KOPT-K1 (cell line): Measurements from ENCODE around the gene DBP.
A peak's percentile ranks its signal among the peaks of the same experiment; 100 is the strongest.

Experiments used
- H3K27ac ChIP-seq: fragments of 200-600 bp; sonication (generic); 2 replicates; pipeline ENCODE4 v1.5.1; 2016; ENCODE audit warnings: antibody characterized with exemption, mild to moderate bottlenecking, low read depth, low read length; ENCODE audit not compliant: poor library complexity, severe bottlenecking
- H3K36me3 ChIP-seq: fragments of 200-600 bp; sonication (generic); 2 replicates; pipeline ENCODE4 v1.5.1; 2017; ENCODE audit warnings: antibody characterized with exemption, mild to moderate bottlenecking, low read length, moderate library complexity; ENCODE audit not compliant: insufficient read depth
- H3K9me3 ChIP-seq: fragments of 200-600 bp; sonication (generic); 2 replicates; pipeline ENCODE4 v1.5.1; 2017; ENCODE audit warnings: antibody characterized with exemption, low read length, mild to moderate bottlenecking; ENCODE audit not compliant: insufficient read depth, poor library complexity, severe bottlenecking

The DBP gene

GRCh38 chr19:48629599-48630295, 7.4 kb downstream of the DBP start:
- no peak overlapping the region for H3K27ac ChIP-seq
- peaks cover 74% of the 10 kb centered on the region for H3K36me3 ChIP-seq
- H3K9me3 ChIP-seq = no peaks in the 10 kb centered on the region

GRCh38 chr19:48629297-48629598, 7.9 kb downstream of the DBP start:
- H3K27ac ChIP-seq = no peak overlapping the region
- H3K36me3 ChIP-seq = peaks cover 74% of the 10 kb centered on the region
- H3K9me3 ChIP-seq = no peaks in the 10 kb centered on the region

DNA sequence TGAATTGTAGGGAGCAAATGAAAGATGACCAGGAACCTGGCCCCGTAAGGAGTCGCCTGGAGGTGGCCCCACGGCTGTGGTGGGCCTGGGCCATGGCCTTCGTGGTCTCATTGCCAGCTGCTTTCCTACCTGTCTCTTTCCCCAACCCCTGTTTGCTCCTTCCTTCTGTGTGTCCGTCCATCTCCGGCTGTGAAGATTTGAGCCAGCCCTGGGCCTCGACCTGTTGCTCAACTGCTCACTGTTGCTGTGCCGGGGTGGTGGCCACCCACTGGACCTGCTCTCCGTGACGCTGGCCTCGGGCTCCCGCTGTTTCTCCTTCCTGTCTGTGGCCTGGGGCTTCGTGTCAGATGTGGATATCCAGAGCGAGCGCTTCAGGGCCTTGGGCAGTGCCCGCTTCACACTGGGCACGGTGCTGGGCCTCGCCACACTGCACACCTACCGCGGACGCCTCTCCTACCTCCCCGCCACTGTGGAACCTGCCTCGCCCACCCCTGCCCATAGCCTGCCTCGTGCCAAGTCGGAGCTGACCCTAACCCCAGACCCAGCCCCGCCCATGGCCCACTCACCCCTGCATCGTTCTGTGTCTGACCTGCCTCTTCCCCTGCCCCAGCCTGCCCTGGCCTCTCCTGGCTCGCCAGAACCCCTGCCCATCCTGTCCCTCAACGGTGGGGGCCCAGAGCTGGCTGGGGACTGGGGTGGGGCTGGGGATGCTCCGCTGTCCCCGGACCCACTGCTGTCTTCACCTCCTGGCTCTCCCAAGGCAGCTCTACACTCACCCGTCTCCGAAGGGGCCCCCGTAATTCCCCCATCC, 8.5 kb downstream of the DBP start:
- Histone ChIP-seq H3K36me3 (peaks cover 74% of the 10 kb centered on the region), H3K9me3 (no peaks in the 10 kb centered on the region), H3K27ac (no peak overlapping the region)

DNA sequence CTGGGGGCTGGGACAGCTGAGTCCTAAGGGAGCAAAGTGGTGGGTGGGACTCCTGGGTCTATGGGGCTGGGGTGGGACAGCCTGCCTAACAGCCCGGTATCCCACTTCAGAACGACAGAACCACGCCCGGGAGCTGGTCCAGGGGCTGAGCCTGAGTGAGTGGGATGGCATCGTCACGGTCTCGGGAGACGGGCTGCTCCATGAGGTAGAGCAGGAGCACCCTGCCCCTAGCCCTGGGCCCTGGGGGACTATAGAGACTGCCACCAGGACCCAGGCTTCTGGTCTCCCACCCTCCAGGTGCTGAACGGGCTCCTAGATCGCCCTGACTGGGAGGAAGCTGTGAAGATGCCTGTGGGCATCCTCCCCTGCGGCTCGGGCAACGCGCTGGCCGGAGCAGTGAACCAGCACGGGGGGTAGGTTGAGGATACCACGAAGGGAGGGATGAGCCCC, 9.3 kb downstream of the DBP start:
- Histone ChIP-seq H3K36me3 (peaks cover 69% of the 10 kb centered on the region), H3K27ac (no peak overlapping the region), H3K9me3 (no peaks in the 10 kb centered on the region)

- H3K36me3 ChIP-seq = peaks cover 65% of the 10 kb centered on the region
- no peaks in the 10 kb centered on the region for H3K9me3 ChIP-seq
- no peak overlapping the region for H3K27ac ChIP-seq
These were observed 9.8 kb downstream of the DBP start for GRCh38 chr19:48627201-48627864.

- H3K36me3 ChIP-seq = peaks cover 55% of the 10 kb centered on the region
- no peaks in the 10 kb centered on the region for H3K9me3 ChIP-seq
- no peak overlapping the region for H3K27ac ChIP-seq
These were observed 11.3 kb downstream of the DBP start for GRCh38 chr19:48625891-48626327.

GRCh38 chr19:48624791-48625723, 12.1 kb downstream of the DBP start:
- no peaks in the 10 kb centered on the region for H3K9me3 ChIP-seq
- peak overlapping the region; percentile 59 for H3K27ac ChIP-seq
- peaks cover 46% of the 10 kb centered on the region for H3K36me3 ChIP-seq

DNA sequence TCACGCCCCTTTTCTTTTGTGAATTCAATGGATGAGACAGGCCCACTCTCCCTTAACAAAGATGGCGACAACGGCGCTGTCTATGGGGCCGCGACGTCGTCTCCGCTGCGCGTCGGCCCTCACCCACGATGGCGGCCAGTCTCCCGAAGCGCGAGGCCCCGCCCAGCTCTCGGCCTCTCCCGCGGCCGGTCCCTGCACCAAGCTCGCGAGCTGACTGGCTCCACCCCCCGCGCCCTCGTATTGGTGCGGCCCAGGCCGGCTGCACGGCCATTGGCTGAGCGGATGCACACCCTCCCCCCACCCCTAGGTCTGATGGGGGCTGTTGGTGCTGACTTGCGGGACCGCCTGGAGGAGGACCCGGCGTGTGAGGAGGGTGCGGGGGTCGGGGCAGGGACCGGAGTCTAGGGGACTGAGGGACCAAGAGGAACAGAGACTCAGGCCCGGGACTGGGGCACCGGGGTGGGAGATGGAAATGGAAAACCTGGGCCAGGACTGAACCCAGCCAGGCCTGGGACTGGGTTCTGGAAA, 13.0 kb downstream of the DBP start:
- H3K9me3 ChIP-seq = no peaks in the 10 kb centered on the region
- H3K36me3 ChIP-seq = peaks cover 37% of the 10 kb centered on the region; the same call in 1 of the 2 replicates
- H3K27ac ChIP-seq = peak overlapping the region; percentile 59

GRCh38 chr19:48623556-48624066, 13.6 kb downstream of the DBP start:
- H3K9me3 ChIP-seq = no peaks in the 10 kb centered on the region
- peak overlapping the region; percentile 52 for H3K27ac ChIP-seq
- peaks cover 36% of the 10 kb centered on the region; the same call in 1 of the 2 replicates for H3K36me3 ChIP-seq

DNA sequence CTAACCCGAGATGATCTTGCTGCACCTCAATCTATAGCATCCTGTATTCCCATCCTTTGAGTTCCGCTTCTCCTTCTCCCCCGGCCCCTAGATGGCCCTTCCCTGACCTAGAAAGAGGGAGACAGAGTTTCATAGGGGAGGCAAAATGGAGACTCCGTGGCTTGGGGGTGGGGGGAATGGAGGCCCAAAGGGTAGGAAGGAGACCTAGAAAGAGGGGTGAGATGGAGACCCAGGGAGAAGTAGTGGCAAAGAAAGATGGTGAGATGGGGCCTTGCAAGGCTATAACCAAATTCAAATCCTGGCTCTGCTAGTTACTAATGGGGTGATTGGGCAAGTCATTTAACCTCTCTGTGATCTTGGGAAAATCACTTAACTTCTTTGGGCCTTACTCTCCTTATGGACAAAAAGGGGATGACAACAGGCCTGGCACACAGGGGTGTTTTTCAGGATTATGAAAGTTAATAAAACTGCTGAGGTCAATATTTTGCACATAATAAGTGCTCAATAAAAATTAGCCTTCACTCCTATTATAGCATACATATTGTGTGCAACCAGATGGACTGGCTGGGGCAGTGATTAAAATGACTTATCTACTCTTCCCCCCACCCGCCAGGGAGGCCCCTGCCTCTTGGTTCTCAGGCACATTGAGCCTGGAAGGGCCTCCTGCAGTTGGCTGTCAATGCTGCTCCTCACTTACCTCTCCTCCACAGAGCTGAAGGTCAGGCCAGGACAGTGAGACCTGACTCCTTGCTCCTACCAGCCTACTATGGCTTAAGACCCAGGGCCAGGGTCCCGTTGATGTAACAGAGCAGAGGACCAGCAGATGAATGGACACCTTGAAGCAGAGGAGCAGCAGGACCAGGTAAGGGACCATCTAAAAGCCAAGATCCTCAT, 17.2 kb downstream of the DBP start:
- Histone ChIP-seq H3K36me3 (peaks cover 43% of the 10 kb centered on the region), H3K9me3 (no peaks in the 10 kb centered on the region), H3K27ac (peak overlapping the region; percentile 88)

DNA sequence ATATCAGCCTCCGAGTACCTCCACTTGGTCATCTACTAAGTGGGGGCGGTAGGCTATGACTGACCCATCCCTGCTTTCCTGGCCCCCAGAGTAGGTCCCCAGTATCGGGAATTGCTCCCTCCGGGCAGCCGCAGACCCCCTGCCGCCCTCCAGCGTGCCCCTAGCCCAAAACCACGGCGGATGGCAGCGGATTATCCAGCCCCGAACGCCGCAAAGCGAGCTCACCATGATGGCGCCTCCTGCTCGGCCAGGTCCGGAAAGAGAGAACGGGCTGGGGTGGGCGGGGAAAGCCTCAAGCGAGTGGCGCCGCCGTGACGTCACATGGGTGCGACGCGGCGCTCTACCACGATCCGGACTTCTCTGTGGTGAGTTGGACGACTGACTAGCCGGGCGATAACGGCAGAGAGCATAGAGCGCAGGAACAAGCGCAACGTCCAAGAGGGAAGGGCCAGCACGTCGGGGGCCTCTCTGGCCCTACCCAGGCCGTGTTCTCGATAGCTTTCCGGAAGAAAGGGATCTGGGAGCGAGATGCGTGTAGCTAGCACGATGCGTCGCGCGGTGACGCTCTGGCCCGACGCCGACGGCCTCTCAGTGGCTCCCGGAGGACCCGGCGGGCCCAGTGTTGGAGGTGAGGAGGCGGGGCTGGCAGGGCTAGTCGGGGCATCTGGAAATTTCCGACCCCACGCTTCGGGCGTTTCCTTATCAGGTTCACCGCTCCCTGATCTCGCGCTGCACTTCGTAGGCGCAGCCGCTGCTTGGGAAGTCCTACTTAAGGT, 18.1 kb downstream of the DBP start, which contains the start of the genes RPL18 and SPHK2:
Gene RPL18 (minus strand): TSS at position 263 of the 776 bp plus-strand sequence. CDS start 35 bp downstream, at position 228.
Gene SPHK2 (plus strand): TSS at position 591 of the 776 bp plus-strand sequence. CDS start 1,009 bp downstream, outside the sequence.
- Histone ChIP-seq H3K9me3 (no peaks in the 10 kb centered on the region), H3K27ac (peak within 1 kb of the TSS; percentile 88), H3K36me3 (peaks cover 48% of the 10 kb centered on the region)

GRCh38 chr19:48618278-48618915, 18.8 kb downstream of the DBP start:
- H3K9me3 ChIP-seq = no peaks in the 10 kb centered on the region
- H3K27ac ChIP-seq = peak overlapping the region; percentile 88
- H3K36me3 ChIP-seq = peaks cover 55% of the 10 kb centered on the region
